Fibroblast of villous mesenchyme (primary cell): Measurements from ENCODE around the gene SORCS3. TPM values are rescaled to one million over a fixed set of nuclear protein-coding genes. Genes with fewer than 3 reads are reported as not detected.

ENCODE experiments used
- DNase-seq: peaks from one replicate; pipeline ENCODE4 v3.0.0-alpha.2; 2010; ENCODE audit warnings: low read depth
- H3K4me3 ChIP-seq: 2 replicates; pipeline ENCODE4 v1.5.1; 2011; ENCODE audit warnings: low read depth, mild to moderate bottlenecking, low read length
- total RNA-seq: library from RNA; depleted of rRNA; stranded (reverse); fragments of >200 nt; gene quantifications from 2 replicates; pipeline ENCODE4 v1.2.3, GENCODE V29; 2012
- TF ChIP-seq, protein P1 (sequence below): IDR thresholded peaks from 2 replicates; pipeline ENCODE4 v1.5.1; 2012; ENCODE audit warnings: low read depth, mild to moderate bottlenecking, low read length; ENCODE audit not compliant: insufficient read depth

The SORCS3 gene
- total RNA-seq, 1 donor: not detected

DNA sequence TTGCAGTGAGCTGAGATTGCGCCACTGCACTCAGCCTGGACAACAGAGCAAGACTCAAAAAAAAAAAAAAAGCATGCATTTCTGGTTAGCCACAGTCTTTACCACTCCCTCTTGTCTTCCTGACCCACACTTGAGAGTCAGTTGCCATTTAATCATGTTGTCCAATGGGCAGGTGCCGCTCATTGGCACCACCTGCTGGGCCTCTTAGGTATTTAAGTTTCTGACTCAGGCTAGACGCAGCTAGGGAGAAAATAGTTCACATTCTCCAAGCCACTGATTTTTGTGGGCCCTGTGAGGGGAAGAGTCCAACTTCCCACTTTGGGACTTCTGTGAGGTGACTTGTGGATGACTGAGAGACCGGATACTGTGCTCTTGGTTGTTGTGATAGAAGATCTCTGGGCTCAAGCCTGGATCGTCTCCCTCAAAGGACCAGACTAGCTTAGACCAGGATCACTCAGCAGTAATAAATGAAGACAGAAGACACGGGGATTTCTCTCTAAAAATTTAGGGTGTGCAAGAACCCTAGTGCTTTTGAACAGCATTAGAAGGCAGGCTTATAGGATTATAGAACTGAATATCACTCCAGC, 26.8 kb upstream of the SORCS3 start:
- TF ChIP-seq, protein P1, sequence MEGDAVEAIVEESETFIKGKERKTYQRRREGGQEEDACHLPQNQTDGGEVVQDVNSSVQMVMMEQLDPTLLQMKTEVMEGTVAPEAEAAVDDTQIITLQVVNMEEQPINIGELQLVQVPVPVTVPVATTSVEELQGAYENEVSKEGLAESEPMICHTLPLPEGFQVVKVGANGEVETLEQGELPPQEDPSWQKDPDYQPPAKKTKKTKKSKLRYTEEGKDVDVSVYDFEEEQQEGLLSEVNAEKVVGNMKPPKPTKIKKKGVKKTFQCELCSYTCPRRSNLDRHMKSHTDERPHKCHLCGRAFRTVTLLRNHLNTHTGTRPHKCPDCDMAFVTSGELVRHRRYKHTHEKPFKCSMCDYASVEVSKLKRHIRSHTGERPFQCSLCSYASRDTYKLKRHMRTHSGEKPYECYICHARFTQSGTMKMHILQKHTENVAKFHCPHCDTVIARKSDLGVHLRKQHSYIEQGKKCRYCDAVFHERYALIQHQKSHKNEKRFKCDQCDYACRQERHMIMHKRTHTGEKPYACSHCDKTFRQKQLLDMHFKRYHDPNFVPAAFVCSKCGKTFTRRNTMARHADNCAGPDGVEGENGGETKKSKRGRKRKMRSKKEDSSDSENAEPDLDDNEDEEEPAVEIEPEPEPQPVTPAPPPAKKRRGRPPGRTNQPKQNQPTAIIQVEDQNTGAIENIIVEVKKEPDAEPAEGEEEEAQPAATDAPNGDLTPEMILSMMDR: peak; percentile 41
- H3K4me3 ChIP-seq: no peak overlapping the region
- no peak for DNase-seq

GRCh38 chr10:104615136-104615535, 26.0 kb upstream of the SORCS3 start:
- no peak overlapping the region for H3K4me3 ChIP-seq

DNA sequence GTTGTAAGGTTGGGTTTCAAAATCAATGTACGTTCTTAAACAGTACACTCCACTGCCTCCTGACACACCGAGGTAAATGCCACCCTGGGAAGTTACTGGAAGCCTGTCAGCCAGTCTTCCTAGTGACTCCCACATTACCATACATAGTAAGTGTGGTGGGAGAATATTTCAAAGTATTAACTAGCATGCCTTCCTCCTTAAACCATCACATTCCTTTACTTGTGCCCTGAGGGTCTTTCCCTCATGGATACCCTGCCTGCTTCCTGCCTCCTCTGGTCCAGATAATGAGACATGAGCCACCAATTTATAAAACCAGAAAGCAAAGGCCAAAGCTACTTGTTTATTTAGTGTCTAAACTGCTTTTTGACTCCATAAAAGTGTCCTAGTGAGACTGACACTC, 23.3 kb upstream of the SORCS3 start:
- TF ChIP-seq, protein P1: no peak
- no peak overlapping the region for H3K4me3 ChIP-seq
- DNase-seq: no peak

More at GRCh38 chr10:104615136-104615535, 26.0 kb upstream of the SORCS3 start:
- DNase-seq: no peak
- TF ChIP-seq, protein P1: no peak

GRCh38 chr10:104622175-104622574, 18.9 kb upstream of the SORCS3 start:
- TF ChIP-seq, protein P1: no peak
- no peak for DNase-seq
- no peak overlapping the region for H3K4me3 ChIP-seq

GRCh38 chr10:104622598-104623209, 18.4 kb upstream of the SORCS3 start:
- DNase-seq: no peak
- TF ChIP-seq, protein P1: no peak
- H3K4me3 ChIP-seq: no peak overlapping the region

DNA sequence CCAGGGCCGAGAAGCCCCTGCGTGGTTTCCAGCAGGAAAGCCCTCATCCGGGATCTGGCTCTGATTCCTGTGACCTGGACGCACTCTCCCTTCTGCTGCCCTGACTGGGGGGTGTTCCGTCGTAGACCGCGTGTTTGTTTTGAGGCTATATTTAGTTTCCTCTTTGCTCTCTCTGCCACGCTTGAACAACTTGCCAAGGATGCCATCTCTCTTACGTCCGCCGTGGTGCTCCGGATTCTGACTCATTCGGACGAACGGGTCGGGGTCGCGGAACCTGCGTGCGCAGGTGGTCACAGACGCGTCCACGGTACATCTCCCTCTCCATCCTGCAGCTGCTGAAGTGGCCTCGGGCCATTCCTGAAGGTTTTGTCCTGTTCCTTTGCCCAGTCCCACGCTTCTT, 10.4 kb upstream of the SORCS3 start:
- DNase-seq: no peak
- TF ChIP-seq, protein P1: no peak
- H3K4me3 ChIP-seq: no peak overlapping the region
